H9 (cell line): ENCODE measurements around the gene CEP112. TPM values are rescaled to one million over a fixed set of nuclear protein-coding genes. Genes with fewer than 3 reads are reported as not detected.

Experiments used
- DNase-seq: peaks from one replicate; pipeline ENCODE4 v3.0.0-alpha.2; 2017
- H2AFZ ChIP-seq: one replicate; pipeline ENCODE4 v1.6.1; 2013; ENCODE audit warnings: mild to moderate bottlenecking, low read length, control low read depth, moderate library complexity
- H2AK5ac ChIP-seq: 2 replicates; pipeline ENCODE4 v1.6.1; 2013; ENCODE audit warnings: low read length, control low read depth, mixed read lengths; ENCODE audit not compliant: insufficient read length
- H2BK120ac ChIP-seq: one replicate; pipeline ENCODE4 v1.6.1; 2013; ENCODE audit warnings: low read depth, mild to moderate bottlenecking, low read length, control low read depth, inconsistent platforms; ENCODE audit not compliant: poor library complexity, severe bottlenecking
- H2BK12ac ChIP-seq: 2 replicates; pipeline ENCODE4 v1.6.1; 2013; ENCODE audit warnings: low read length, control low read depth, mixed read lengths, low read depth; ENCODE audit not compliant: insufficient read length
- H2BK15ac ChIP-seq: 2 replicates; pipeline ENCODE4 v1.6.1; 2013; ENCODE audit warnings: low read depth, low read length, control low read depth
- H2BK20ac ChIP-seq: one replicate; pipeline ENCODE4 v1.6.1; 2013; ENCODE audit warnings: low read depth, mild to moderate bottlenecking, low read length, control low read depth, inconsistent platforms; ENCODE audit not compliant: poor library complexity, severe bottlenecking
- H2BK5ac ChIP-seq: 2 replicates; pipeline ENCODE4 v1.6.1; 2013; ENCODE audit warnings: low read length, control low read depth, mixed read lengths; ENCODE audit not compliant: insufficient read length
- H3K14ac ChIP-seq: 2 replicates; pipeline ENCODE4 v1.6.1; 2013; ENCODE audit warnings: low read length, control low read depth; ENCODE audit not compliant: insufficient read depth
- H3K18ac ChIP-seq: 2 replicates; pipeline ENCODE4 v1.6.1; 2013; ENCODE audit warnings: low read depth, mild to moderate bottlenecking, mixed read lengths, low read length, control low read depth; ENCODE audit not compliant: insufficient read length
- H3K23ac ChIP-seq: 2 replicates; pipeline ENCODE4 v1.6.1; 2013; ENCODE audit warnings: low read length, control low read depth, mixed read lengths, low read depth; ENCODE audit not compliant: insufficient read length
- H3K23me2 ChIP-seq: 2 replicates; pipeline ENCODE4 v1.6.1; 2013; ENCODE audit warnings: low read depth, mild to moderate bottlenecking, mixed read lengths, low read length, control low read depth; ENCODE audit not compliant: insufficient read length, poor library complexity, severe bottlenecking
- H3K27ac ChIP-seq: 2 replicates; pipeline ENCODE4 v1.5.1; 2013; ENCODE audit warnings: low read length, control low read depth, mixed read lengths, low read depth; ENCODE audit not compliant: insufficient read length
- H3K27me3 ChIP-seq: 2 replicates; pipeline ENCODE4 v1.6.1; 2013; ENCODE audit warnings: low read length, control low read depth, inconsistent platforms; ENCODE audit not compliant: insufficient read depth
- H3K4ac ChIP-seq: 2 replicates; pipeline ENCODE4 v1.6.1; 2013; ENCODE audit warnings: low read depth, mild to moderate bottlenecking, control low read depth, inconsistent platforms, low read length, moderate library complexity
- H3K4me1 ChIP-seq: 2 replicates; pipeline ENCODE4 v1.6.1; 2013; ENCODE audit warnings: low read length, control low read depth, inconsistent platforms; ENCODE audit not compliant: insufficient read depth
- H3K4me2 ChIP-seq: 2 replicates; pipeline ENCODE4 v1.6.1; 2013; ENCODE audit warnings: low read length, control low read depth, mixed read lengths; ENCODE audit not compliant: insufficient read length, insufficient read depth
- H3K56ac ChIP-seq: 2 replicates; pipeline ENCODE4 v1.6.1; 2013; ENCODE audit warnings: low read depth, mild to moderate bottlenecking, mixed read lengths, low read length, control low read depth; ENCODE audit not compliant: insufficient read length
- H3K79me1 ChIP-seq: 2 replicates; pipeline ENCODE4 v1.6.1; 2013; ENCODE audit warnings: low read depth, mild to moderate bottlenecking, moderate library complexity, low read length, control low read depth, inconsistent platforms; ENCODE audit not compliant: insufficient read depth, poor library complexity, severe bottlenecking
- H3K79me2 ChIP-seq: 2 replicates; pipeline ENCODE4 v1.6.1; 2013; ENCODE audit warnings: low read length, control low read depth, inconsistent platforms; ENCODE audit not compliant: insufficient read depth
- H3K9ac ChIP-seq: 2 replicates; pipeline ENCODE4 v1.6.1; 2013; ENCODE audit warnings: low read length, control low read depth, mixed read lengths; ENCODE audit not compliant: insufficient read length; ENCODE audit errors: extremely low read depth
- H3K9me3 ChIP-seq: one replicate; pipeline ENCODE4 v1.6.1; 2013; ENCODE audit warnings: low read depth, low read length, inconsistent platforms; ENCODE audit not compliant: control insufficient read depth
- H3T11ph ChIP-seq: one replicate; pipeline ENCODE4 v1.6.1; 2013; ENCODE audit warnings: mild to moderate bottlenecking, low read length, control low read depth, inconsistent platforms
- H4K20me1 ChIP-seq: one replicate; pipeline ENCODE4 v1.6.1; 2013; ENCODE audit not compliant: control insufficient read depth, insufficient read length, insufficient read depth
- H4K5ac ChIP-seq: 2 replicates; pipeline ENCODE4 v1.6.1; 2013; ENCODE audit warnings: low read depth, mild to moderate bottlenecking, mixed read lengths, low read length, control low read depth; ENCODE audit not compliant: insufficient read length
- H4K8ac ChIP-seq: replicated peaks from 2 replicates; pipeline ENCODE4 v1.6.1; 2013; ENCODE audit warnings: low read length, control low read depth, mixed read lengths, low read depth; ENCODE audit not compliant: insufficient read length
- H4K91ac ChIP-seq: 2 replicates; pipeline ENCODE4 v1.6.1; 2013; ENCODE audit warnings: low read depth, mild to moderate bottlenecking, moderate library complexity, mixed read lengths, low read length, control low read depth; ENCODE audit not compliant: insufficient read length
- H3K27ac Mint-ChIP-seq, 3 experiments: 2 replicates in 2 of 3; 3 replicates in 1 of 3; pipeline ENCODE4 v1.8.0; 2020 to 2021; ENCODE audit warnings: mixed read lengths in 3 of 3, mild to moderate bottlenecking in 1 of 3, moderate library complexity in 1 of 3
- H3K27me3 Mint-ChIP-seq: 2 replicates; pipeline ENCODE4 v1.8.0; 2021; ENCODE audit warnings: low read depth, mild to moderate bottlenecking, moderate library complexity, mixed read lengths
- H3K36me3 Mint-ChIP-seq, 3 experiments: 2 replicates in 2 of 3; 3 replicates in 1 of 3; pipeline ENCODE4 v1.8.0; 2020 to 2021; ENCODE audit warnings: low read depth in 3 of 3, mixed read lengths in 3 of 3; ENCODE audit not compliant: insufficient read depth in 1 of 3
- H3K4me1 Mint-ChIP-seq, 2 experiments: 2 replicates each; pipeline ENCODE4 v1.8.0; 2020; ENCODE audit warnings: mixed read lengths in 2 of 2
- H3K4me3 Mint-ChIP-seq, 2 experiments: 2 replicates in 1 of 2; 3 replicates in 1 of 2; pipeline ENCODE4 v1.8.0; 2020 to 2021; ENCODE audit warnings: mild to moderate bottlenecking in 2 of 2, mixed read lengths in 2 of 2, moderate library complexity in 1 of 2
- H3K9me3 Mint-ChIP-seq, 2 experiments: 2 replicates in 1 of 2; 3 replicates in 1 of 2; pipeline ENCODE4 v1.8.0; 2020; ENCODE audit warnings: mild to moderate bottlenecking in 2 of 2, mixed read lengths in 2 of 2, moderate library complexity in 1 of 2
- CTCF ChIP-seq: fragments of 200-600 bp; sonication (generic); conservative IDR thresholded peaks from 3 replicates; pipeline ENCODE4 v1.8.0; 2021; ENCODE audit warnings: antibody characterized with exemption, mild to moderate bottlenecking
- WGBS: extraction: QIAGEN DNeasy Blood & Tissue Kit; methylation state at CpG from one replicate; pipeline ENCODE4 v1.1.7; 2013; ENCODE audit warnings: missing lambda C conversion rate, low lambda C conversion rate, mixed read lengths; ENCODE audit not compliant: insufficient read length; ENCODE audit errors: extremely low coverage; 5-methylcytosine and 5-hydroxymethylcytosine counted together
- total RNA-seq: library from RNA; stranded (reverse); gene quantifications from 2 replicates; pipeline ENCODE4 v1.2.1, GENCODE V29; 2021

CEP112 gene
- total RNA-seq, 1 experiment from 2014 or later = 5.4 TPM

DNA sequence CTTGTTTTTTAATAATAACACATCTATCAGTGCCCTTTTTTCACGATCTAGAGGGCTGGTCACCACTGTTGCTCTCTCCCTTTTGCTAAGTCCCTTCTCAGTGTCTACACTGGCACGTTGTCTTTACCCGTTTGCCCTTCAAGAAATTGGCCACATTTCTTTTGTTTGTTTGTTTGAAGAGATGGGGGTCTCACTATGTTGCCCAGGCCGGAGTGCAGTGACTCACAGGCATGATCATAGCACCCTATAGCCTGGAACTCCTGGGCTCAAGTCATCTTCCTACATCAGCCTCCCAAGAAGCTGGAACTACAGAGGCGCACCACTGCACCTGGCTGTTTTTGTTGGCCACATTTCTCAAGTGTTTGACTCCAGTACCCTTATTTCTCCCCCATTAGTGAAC, 492.5 kb downstream of the CEP112 start:
- Histone ChIP-seq H3K4me2 (no peak overlapping the region), H3K79me2 (no peaks in the 10 kb centered on the region), H4K20me1 (no peaks in the 10 kb centered on the region), H2BK15ac (no peak overlapping the region), H3K79me1 (no peaks in the 10 kb centered on the region), H3K9ac (no peak overlapping the region), H3K23ac (no peak overlapping the region), H2AK5ac (no peak overlapping the region), H3T11ph (no peak overlapping the region), H4K5ac (no peak overlapping the region), H3K23me2 (no peaks in the 10 kb centered on the region), H3K27me3 (no peaks in the 10 kb centered on the region), H2BK5ac (no peak overlapping the region), H3K27ac (no peak overlapping the region), H3K18ac (no peak overlapping the region), H4K8ac (no peak overlapping the region), H2BK12ac (no peak overlapping the region), H2BK120ac (no peak overlapping the region), H3K14ac (no peak overlapping the region), H3K9me3 (no peaks in the 10 kb centered on the region), H2BK20ac (no peak overlapping the region), H3K4me1 (peaks cover 8% of the 10 kb centered on the region; the same call in 1 of the 2 replicates), H3K4ac (no peak overlapping the region), H4K91ac (no peak overlapping the region), H2AFZ (no peak overlapping the region), H3K56ac (no peak overlapping the region)
- peaks cover 45 to 49% of the 10 kb centered on the region in 2 experiments for H3K4me1 Mint-ChIP-seq
- DNase-seq = no peak
- no peaks in the 10 kb centered on the region; a peak in 2 of 5 replicates for H3K9me3 Mint-ChIP-seq
- no peak overlapping the region for H3K27ac Mint-ChIP-seq
- H3K36me3 Mint-ChIP-seq = peaks cover 0 to 4% (median 3%) of the 10 kb centered on the region in 3 experiments; a peak in 4 of 7 replicates
- no peak for TF ChIP-seq CTCF
- WGBS = no CpG with 5 or more reads among the region's 5 CpGs
- H3K27me3 Mint-ChIP-seq = peaks cover 7% of the 10 kb centered on the region
- H3K4me3 Mint-ChIP-seq = no peak overlapping the region
